ENCODE data around the gene CA14. TPM values are rescaled to one million over a fixed set of nuclear protein-coding genes. Genes with fewer than 3 reads are reported as not detected.
"Not testable (repeated sequence)": the region's sequence is repeated elsewhere in the genome, so short reads cannot be mapped to it uniquely, and the experiment has no call there.

The CA14 gene
- total RNA-seq, 1 donor from 2014 or later: not detected

GRCh38 chr1:150271291-150271959, 13.9 kb downstream of the CA14 start:
- intact Hi-C loops (cut with micrococcal nuclease): no loop called here

GRCh38 chr1:150273311-150273710, 15.7 kb downstream of the CA14 start:
- intact Hi-C loops (cut with micrococcal nuclease): no loop called here

- intact Hi-C loops (cut with micrococcal nuclease): no loop called here
Observed at GRCh38 chr1:150280138-150280707, 22.6 kb downstream of the CA14 start.

GRCh38 chr1:150281221-150281757, 23.7 kb downstream of the CA14 start:
- intact Hi-C loops (cut with micrococcal nuclease): loop anchor here (1.0 kb wide), 2 partner anchors 25 to 45 kb away; partner anchors contain the start of gene ANP32E

GRCh38 chr1:150281758-150282557, 24.4 kb downstream of the CA14 start, which contains the start of gene CIART:
CIART (plus strand) TSS chr1:150282554; CDS start chr1:150283268, 714 bp downstream.
- intact Hi-C loops (cut with micrococcal nuclease): loop anchor here (1.0 kb wide), 4 partner anchors 11 to 46 kb away; partner anchors contain the start of genes ANP32E, APH1A and MRPS21

GRCh38 chr1:150282558-150282958, 25.0 kb downstream of the CA14 start:
- intact Hi-C loops (cut with micrococcal nuclease): loop anchor here (1.0 kb wide), 2 partner anchors 11 to 13 kb away; partner anchors contain the start of genes APH1A and MRPS21

- intact Hi-C loops (cut with micrococcal nuclease): no loop called here
Observed at GRCh38 chr1:150283260-150283659, 25.7 kb downstream of the CA14 start.

- intact Hi-C loops (cut with micrococcal nuclease): no loop called here
Observed at GRCh38 chr1:150288382-150288781, 30.8 kb downstream of the CA14 start.

GRCh38 chr1:150288822-150289221, 31.2 kb downstream of the CA14 start:
- intact Hi-C loops (cut with micrococcal nuclease): no loop called here

- intact Hi-C loops (cut with micrococcal nuclease): loop anchor here (1.0 kb wide), 6 partner anchors 11 to 70 kb away; partner anchors contain the start of genes ANP32E, APH1A, CIART and PRPF3
Observed at GRCh38 chr1:150293433-150294253, 36.1 kb downstream of the CA14 start, which contains the start of gene MRPS21. MRPS21 (plus strand) TSS chr1:150293861; CDS start chr1:150294367, 506 bp downstream.

- intact Hi-C loops (cut with micrococcal nuclease): no loop called here
Observed at GRCh38 chr1:150295476-150295875, 37.9 kb downstream of the CA14 start.

- intact Hi-C loops (cut with micrococcal nuclease): no loop called here
Observed at GRCh38 chr1:150299716-150300115, 42.1 kb downstream of the CA14 start.

- intact Hi-C loops (cut with micrococcal nuclease): no loop called here
Observed at GRCh38 chr1:150302338-150302737, 44.8 kb downstream of the CA14 start.

- intact Hi-C loops (cut with micrococcal nuclease): no loop called here
Observed at GRCh38 chr1:150302902-150303301, 45.3 kb downstream of the CA14 start.

GRCh38 chr1:150308585-150308984, 51.0 kb downstream of the CA14 start:
- intact Hi-C loops (cut with micrococcal nuclease): not testable (repeated sequence)

- intact Hi-C loops (cut with micrococcal nuclease): no loop called here
Observed at GRCh38 chr1:150309758-150310508, 52.4 kb downstream of the CA14 start.

GRCh38 chr1:150311762-150312161, 54.2 kb downstream of the CA14 start:
- intact Hi-C loops (cut with micrococcal nuclease): no loop called here

Data from T-helper 1 cell treated with Interleukin-12 subunit alpha and Interleukin-12 subunit beta and Interleukin-4 antibody, amounts not matched to agents 30 ng/mL and 1 ng/mL, for 36 hours (primary cell).